GM23338 (cell line): ENCODE measurements around the gene PRMT7. TPM values are rescaled to one million over a fixed set of nuclear protein-coding genes. Genes with fewer than 3 reads are reported as not detected.

ENCODE experiments used
- ATAC-seq: fragments of 200-7000 bp; cut with Tn5 transposase; 3 replicates; pipeline ENCODE4 v1.9.1; 2020
- DNase-seq: peaks from one replicate; pipeline ENCODE4 v3.0.0-alpha.2; 2015; ENCODE audit warnings: low spot score
- H2AFZ ChIP-seq: fragments of 200-600 bp; sonication (generic); 2 replicates; pipeline ENCODE4 v1.8.0; 2016; ENCODE audit warnings: antibody characterized with exemption, mild to moderate bottlenecking, moderate library complexity
- H3F3A ChIP-seq: fragments of 200-600 bp; sonication (generic); replicated peaks from 2 replicates; pipeline ENCODE4 v1.8.0; 2017; ENCODE audit warnings: antibody characterized with exemption, mixed run types, low read depth
- H3K27ac ChIP-seq: fragments of 200-600 bp; sonication (generic); 2 replicates; pipeline ENCODE4 v1.6.1; 2016; ENCODE audit warnings: low read depth
- H3K27me3 ChIP-seq: fragments of 200-600 bp; sonication (generic); 2 replicates; pipeline ENCODE4 v1.8.0; 2016; ENCODE audit warnings: mild to moderate bottlenecking, mixed run types, moderate library complexity; ENCODE audit not compliant: insufficient read depth
- H3K36me3 ChIP-seq: fragments of 200-600 bp; sonication (generic); 2 replicates; pipeline ENCODE4 v1.8.0; 2016; ENCODE audit warnings: mild to moderate bottlenecking; ENCODE audit not compliant: insufficient read depth
- H3K4me1 ChIP-seq: fragments of 200-600 bp; sonication (generic); 2 replicates; pipeline ENCODE4 v1.8.0; 2016; ENCODE audit warnings: mild to moderate bottlenecking, moderate library complexity; ENCODE audit not compliant: insufficient read depth
- H3K4me2 ChIP-seq: fragments of 200-600 bp; sonication (generic); 2 replicates; pipeline ENCODE4 v1.7.1; 2017; ENCODE audit warnings: mixed run types
- H3K4me3 ChIP-seq: fragments of 200-600 bp; sonication (generic); 2 replicates; pipeline ENCODE4 v1.6.1; 2016; ENCODE audit warnings: mixed run types
- H3K79me2 ChIP-seq: fragments of 200-600 bp; sonication (generic); replicated peaks from 2 replicates; pipeline ENCODE4 v1.8.0; 2017; ENCODE audit warnings: mild to moderate bottlenecking; ENCODE audit not compliant: insufficient read depth
- H3K9me2 ChIP-seq: fragments of 200-600 bp; sonication (generic); 2 replicates; pipeline ENCODE4 v1.8.0; 2017; ENCODE audit not compliant: insufficient read depth
- H4K20me1 ChIP-seq: fragments of 200-600 bp; sonication (generic); replicated peaks from 2 replicates; pipeline ENCODE4 v1.8.0; 2017; ENCODE audit warnings: mild to moderate bottlenecking; ENCODE audit not compliant: insufficient read depth
- H3K27ac Mint-ChIP-seq: 2 replicates; pipeline ENCODE4 v1.8.0; 2020; ENCODE audit warnings: inconsistent platforms, mild to moderate bottlenecking, moderate library complexity, mixed read lengths
- H3K27me3 Mint-ChIP-seq: 3 replicates; pipeline ENCODE4 v1.8.0; 2022; ENCODE audit warnings: low read depth, mild to moderate bottlenecking, moderate library complexity, mixed read lengths, inconsistent platforms; ENCODE audit not compliant: insufficient read depth, poor library complexity
- H3K36me3 Mint-ChIP-seq: 3 replicates; pipeline ENCODE4 v1.8.0; 2021; ENCODE audit warnings: low read depth, mild to moderate bottlenecking, inconsistent platforms, moderate library complexity, mixed read lengths
- H3K4me1 Mint-ChIP-seq: 3 replicates; pipeline ENCODE4 v1.8.0; 2020; ENCODE audit warnings: mild to moderate bottlenecking, inconsistent platforms, mixed read lengths
- H3K4me3 Mint-ChIP-seq: 3 replicates; pipeline ENCODE4 v1.8.0; 2021; ENCODE audit warnings: moderate library complexity, mild to moderate bottlenecking, inconsistent platforms, mixed read lengths
- H3K9me3 Mint-ChIP-seq: 3 replicates; pipeline ENCODE4 v1.8.0; 2020; ENCODE audit warnings: moderate library complexity, mild to moderate bottlenecking, inconsistent platforms, mixed read lengths
- CREB1 ChIP-seq: fragments of 250-450 bp; sonication (Bioruptor Pico); IDR thresholded peaks from 2 replicates; pipeline ENCODE4 v1.5.0; 2020; ENCODE audit warnings: low read depth, mild to moderate bottlenecking, moderate library complexity
- ETS1 ChIP-seq: IDR thresholded peaks from 2 replicates; pipeline ENCODE4 v1.6.1; 2016; ENCODE audit warnings: antibody characterized with exemption
- EZH2 ChIP-seq: fragments of 200-600 bp; sonication (generic); IDR thresholded peaks from one replicate; pipeline ENCODE4 v1.8.0; 2017; ENCODE audit warnings: antibody characterized with exemption, mild to moderate bottlenecking, low read depth; ENCODE audit not compliant: unreplicated experiment
- EZH2phosphoT487 ChIP-seq: fragments of 200-600 bp; sonication (generic); IDR thresholded peaks from one replicate; pipeline ENCODE4 v1.8.1; 2018; ENCODE audit warnings: antibody characterized with exemption; ENCODE audit not compliant: unreplicated experiment
- JUNB ChIP-seq: IDR thresholded peaks from one replicate; pipeline ENCODE4 v1.6.1; 2016; ENCODE audit warnings: antibody characterized with exemption; ENCODE audit not compliant: unreplicated experiment
- NANOG ChIP-seq: IDR thresholded peaks from 2 replicates; pipeline ENCODE4 v1.6.1; 2016; ENCODE audit warnings: antibody characterized with exemption, borderline replicate concordance
- POLR2AphosphoS5 ChIP-seq: IDR thresholded peaks from 2 replicates; pipeline ENCODE4 v1.6.1; 2016; ENCODE audit warnings: antibody characterized with exemption, low read depth
- REST ChIP-seq: IDR thresholded peaks from one replicate; pipeline ENCODE4 v1.6.1; 2018; ENCODE audit warnings: antibody characterized with exemption; ENCODE audit not compliant: unreplicated experiment
- STAT1 ChIP-seq: IDR thresholded peaks from one replicate; pipeline ENCODE4 v1.6.1; 2016; ENCODE audit warnings: antibody characterized with exemption; ENCODE audit not compliant: unreplicated experiment
- ZNF114 ChIP-seq: fragments of 250-450 bp; sonication (Bioruptor Pico); IDR thresholded peaks from 2 replicates; pipeline ENCODE4 v1.5.0; 2020; ENCODE audit warnings: mild to moderate bottlenecking, moderate library complexity
- ZNF331 ChIP-seq: fragments of 250-450 bp; sonication (Bioruptor Pico); IDR thresholded peaks from 2 replicates; pipeline ENCODE4 v1.5.0; 2020; ENCODE audit warnings: low read depth, mild to moderate bottlenecking, moderate library complexity
- ZNF462 ChIP-seq: fragments of 250-450 bp; sonication (Bioruptor Pico); IDR thresholded peaks from 2 replicates; pipeline ENCODE4 v1.5.0; 2020; ENCODE audit warnings: mild to moderate bottlenecking, moderate library complexity
- polyA plus RNA-seq: library from polyadenylated mRNA; unstranded; fragments of >200 nt; fragmentation: Nextera tagmentation; extraction: Ambion mirVana; gene quantifications from 2 replicates; pipeline ENCODE4 v1.2.1, GENCODE V29; 2016
- total RNA-seq: library from RNA; depleted of rRNA; stranded (reverse); fragments of >200 nt; shearing (Covaris generic); gene quantifications from 2 replicates; pipeline ENCODE4 v1.2.3, GENCODE V29; 2014
- TF ChIP-seq, protein P1 (sequence below), 2 experiments: fragments of 200-600 bp in 1 of 2; sonication (generic) in 1 of 2; conservative IDR thresholded peaks; 2 replicates each; pipeline versions ENCODE4 v1.5.1 to v1.6.1; 2016 to 2017; ENCODE audit warnings: antibody characterized with exemption in 2 of 2, low read depth in 2 of 2, mild to moderate bottlenecking in 2 of 2, moderate library complexity in 1 of 2

The PRMT7 gene
- total and polyA plus RNA-seq, 2 experiments from 2014 or later = 20.2 to 65.3 TPM

DNA sequence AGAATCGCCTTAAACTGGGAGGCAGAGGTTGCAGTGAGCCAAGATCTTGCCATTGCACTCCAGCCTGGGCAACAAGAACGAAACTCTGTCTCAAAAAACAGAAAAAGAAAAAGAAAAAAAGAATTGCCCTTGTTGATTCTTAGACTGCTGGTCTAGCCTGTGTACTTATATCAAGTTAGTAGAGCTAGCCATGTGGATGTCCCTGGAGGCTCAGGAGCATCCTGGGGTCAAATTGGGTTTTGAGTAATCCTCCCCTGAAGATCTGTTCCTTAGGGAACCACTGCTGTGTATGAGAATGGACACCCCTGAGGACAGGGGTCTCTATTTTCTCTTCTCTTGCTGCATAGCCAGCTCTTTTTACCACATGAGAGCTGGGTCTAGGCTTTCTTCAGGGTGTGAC, 21.6 kb upstream of the PRMT7 start:
- Histone ChIP-seq H3K27me3 (no peaks in the 10 kb centered on the region), H3K4me3 (no peak overlapping the region), H3K36me3 (peaks cover 10% of the 10 kb centered on the region; the same call in 1 of the 2 replicates), H3K79me2 (no peaks in the 10 kb centered on the region), H2AFZ (no peak overlapping the region), H3F3A (no peaks in the 10 kb centered on the region), H4K20me1 (peaks cover 5% of the 10 kb centered on the region; the same call in 1 of the 2 replicates), H3K27ac (no peak overlapping the region), H3K9me2 (no peaks in the 10 kb centered on the region), H3K4me2 (no peak overlapping the region), H3K4me1 (no peaks in the 10 kb centered on the region)
- no peaks in the 10 kb centered on the region for H3K27me3 Mint-ChIP-seq
- DNase-seq = no peak
- no peak overlapping the region for H3K4me3 Mint-ChIP-seq
- H3K27ac Mint-ChIP-seq = no peak overlapping the region
- TF ChIP-seq STAT1 (no peak), EZH2 (no peak), ZNF462 (CRISPR knock-in tag) (no peak), ZNF114 (CRISPR knock-in tag) (no peak), JUNB (no peak), NANOG (no peak), CREB1 (CRISPR knock-in tag) (no peak), ZNF331 (CRISPR knock-in tag) (no peak), ETS1 (no peak), POLR2AphosphoS5 (no peak), REST (no peak), EZH2phosphoT487 (no peak)
- TF ChIP-seq, protein P1, sequence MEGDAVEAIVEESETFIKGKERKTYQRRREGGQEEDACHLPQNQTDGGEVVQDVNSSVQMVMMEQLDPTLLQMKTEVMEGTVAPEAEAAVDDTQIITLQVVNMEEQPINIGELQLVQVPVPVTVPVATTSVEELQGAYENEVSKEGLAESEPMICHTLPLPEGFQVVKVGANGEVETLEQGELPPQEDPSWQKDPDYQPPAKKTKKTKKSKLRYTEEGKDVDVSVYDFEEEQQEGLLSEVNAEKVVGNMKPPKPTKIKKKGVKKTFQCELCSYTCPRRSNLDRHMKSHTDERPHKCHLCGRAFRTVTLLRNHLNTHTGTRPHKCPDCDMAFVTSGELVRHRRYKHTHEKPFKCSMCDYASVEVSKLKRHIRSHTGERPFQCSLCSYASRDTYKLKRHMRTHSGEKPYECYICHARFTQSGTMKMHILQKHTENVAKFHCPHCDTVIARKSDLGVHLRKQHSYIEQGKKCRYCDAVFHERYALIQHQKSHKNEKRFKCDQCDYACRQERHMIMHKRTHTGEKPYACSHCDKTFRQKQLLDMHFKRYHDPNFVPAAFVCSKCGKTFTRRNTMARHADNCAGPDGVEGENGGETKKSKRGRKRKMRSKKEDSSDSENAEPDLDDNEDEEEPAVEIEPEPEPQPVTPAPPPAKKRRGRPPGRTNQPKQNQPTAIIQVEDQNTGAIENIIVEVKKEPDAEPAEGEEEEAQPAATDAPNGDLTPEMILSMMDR (conservative IDR thresholded peaks at IDR 0.05; ENCODE audit: low read depth in 2 of 2) = no peak
- H3K36me3 Mint-ChIP-seq = peaks cover 28% of the 10 kb centered on the region
- no peak for ATAC-seq
- peaks cover 8% of the 10 kb centered on the region for H3K4me1 Mint-ChIP-seq
- H3K9me3 Mint-ChIP-seq = no peaks in the 10 kb centered on the region
